Melanocyte of skin (primary cell): Measurements from ENCODE around the gene EFCAB7. TPM values are rescaled to one million over a fixed set of nuclear protein-coding genes. Genes with fewer than 3 reads are reported as not detected.

Experiments used
- small RNA-seq, 2 donors: library from RNA; depleted of rRNA; stranded (forward); fragments of <200 nt; gene quantifications; one replicate each; pipeline ENCODE3, GENCODE V24; 2012
- total RNA-seq, 2 donors: library from RNA; depleted of rRNA; stranded (reverse); fragments of >200 nt; gene quantifications; 2 replicates each; pipeline ENCODE4 v1.2.3, GENCODE V29; 2012

The EFCAB7 gene, protein sequence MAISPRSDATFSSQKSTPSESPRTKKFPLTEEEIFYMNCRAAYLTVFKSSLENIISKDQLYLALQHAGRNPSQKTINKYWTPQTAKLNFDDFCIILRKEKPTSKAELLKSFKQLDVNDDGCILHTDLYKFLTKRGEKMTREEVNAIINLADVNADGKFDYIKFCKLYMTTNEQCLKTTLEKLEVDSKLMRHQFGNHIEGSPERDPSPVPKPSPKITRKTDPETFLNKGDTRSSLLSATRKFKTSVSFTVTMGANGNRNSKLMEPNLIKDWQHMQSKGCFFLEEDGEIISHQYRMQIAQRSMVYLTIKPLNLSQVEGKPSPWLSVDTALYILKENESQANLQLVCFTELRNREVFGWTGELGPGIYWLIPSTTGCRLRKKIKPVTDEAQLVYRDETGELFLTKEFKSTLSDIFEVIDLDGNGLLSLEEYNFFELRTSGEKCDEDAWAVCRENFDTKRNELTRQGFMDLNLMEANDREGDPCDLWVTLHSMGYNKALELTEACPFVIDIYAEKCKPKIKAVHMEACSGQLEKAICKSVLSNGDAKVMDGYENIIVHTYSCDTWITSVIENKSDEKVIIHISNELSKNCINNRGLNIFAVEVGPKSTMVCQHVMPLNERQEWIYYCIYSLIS
- total RNA-seq, result 1 to 10 TPM; 9.0 to 10.0 TPM

DNA sequence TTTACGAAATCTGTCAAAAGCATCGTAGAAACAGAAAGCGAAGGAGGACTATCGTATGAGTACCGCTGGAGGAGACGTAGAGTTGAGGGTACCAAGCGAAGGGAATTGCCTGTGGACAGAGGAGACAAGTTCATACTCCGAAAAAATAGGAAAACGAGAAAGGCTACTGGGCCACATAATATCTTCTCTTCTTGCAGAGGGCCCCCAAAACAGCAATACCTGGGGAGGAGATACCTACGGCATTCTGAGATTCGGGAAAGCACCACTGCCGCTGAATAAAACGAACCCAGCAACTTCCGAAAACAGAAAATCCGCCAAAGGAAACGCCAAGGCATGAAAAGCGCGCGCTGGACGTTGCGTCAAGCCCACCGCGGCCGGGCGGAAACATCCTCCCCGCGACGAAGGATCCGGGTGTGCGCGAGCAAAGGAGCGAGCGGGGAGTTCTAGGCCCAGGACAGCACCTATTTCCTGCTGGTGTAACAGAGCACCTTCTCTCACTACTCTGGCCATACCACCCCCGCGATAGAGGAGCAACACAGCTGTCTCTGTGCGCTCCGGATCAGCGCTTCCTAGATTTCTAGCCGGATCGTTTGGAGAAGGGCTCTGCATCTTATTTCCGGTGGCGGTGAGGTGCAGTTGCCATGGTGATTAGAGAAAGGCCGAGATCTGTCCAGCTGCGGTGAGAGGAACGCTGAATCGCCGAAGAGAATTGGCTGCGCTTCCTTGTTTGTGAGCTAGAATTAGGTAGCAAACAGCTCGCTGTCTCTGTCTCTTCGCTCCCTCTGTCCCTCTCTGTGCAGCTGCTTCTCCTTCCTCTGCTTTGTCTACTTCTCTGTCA, at the start of gene EFCAB7, which contains the start of gene ITGB3BP:
EFCAB7 (plus strand) TSS at position 635 of the 838 bp plus-strand sequence. CDS start 2,048 bp downstream, outside the sequence.
ITGB3BP (minus strand) TSS at position 335 of the 838 bp plus-strand sequence; CDS start at position 243, 92 bp downstream.

DNA sequence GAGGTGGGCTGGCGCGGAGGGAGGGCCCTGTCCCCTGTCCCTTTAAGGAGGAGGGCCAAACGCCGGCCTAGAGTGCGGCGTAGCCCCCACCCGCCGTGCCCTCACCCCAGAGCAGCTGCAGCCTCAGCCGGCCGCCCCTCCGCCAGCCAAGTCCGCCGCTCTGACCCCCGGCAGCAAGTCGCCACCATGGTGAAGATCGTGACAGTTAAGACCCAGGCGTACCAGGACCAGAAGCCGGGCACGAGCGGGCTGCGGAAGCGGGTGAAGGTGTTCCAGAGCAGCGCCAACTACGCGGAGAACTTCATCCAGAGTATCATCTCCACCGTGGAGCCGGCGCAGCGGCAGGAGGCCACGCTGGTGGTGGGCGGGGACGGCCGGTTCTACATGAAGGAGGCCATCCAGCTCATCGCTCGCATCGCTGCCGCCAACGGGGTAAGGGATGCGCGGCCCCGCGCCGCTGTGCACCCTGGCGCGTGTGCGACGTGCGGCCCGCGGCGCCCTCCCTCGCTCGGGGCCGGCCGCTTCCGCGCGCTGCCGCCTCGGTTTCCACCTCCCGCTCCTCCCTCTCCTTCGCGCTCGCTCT, 70.1 kb downstream of the EFCAB7 start, which contains the start of gene PGM1:
PGM1 (plus strand) TSS at position 109 of the 583 bp plus-strand sequence; CDS start at position 187, 78 bp downstream.

Small RNA genes lying within 50 kb of the gene (small RNA-seq; reads per million reads assigned to genes)
- gene RF02105 (0 reads per million in 2 donors), gene RF02106 (0 reads per million in 2 donors), gene RF02107 (0 reads per million in 2 donors), gene RF02108 (0 reads per million in 2 donors), gene RF02109 (0 reads per million in 2 donors), gene RF02110 (0 reads per million in 2 donors), gene RN7SL488P (0 reads per million in 2 donors), gene RNU7-123P (0 reads per million in 2 donors)

Other genes starting within 250 kb of the EFCAB7 start
- 10 to 100 TPM; 15.1 to 16.0 TPM for gene FOXD3, start 201.0 kb upstream of the EFCAB7 start, total RNA-seq
- 10 to 100 TPM; 29.6 to 34.6 TPM for gene ALG6, start 155.9 kb upstream of the EFCAB7 start, total RNA-seq
- gene ITGB3BP, start 300 bp upstream of the EFCAB7 start, total RNA-seq, result 10 to 100 TPM; 33.4 to 39.6 TPM
- gene PGM1, start 69.9 kb downstream of the EFCAB7 start, total RNA-seq, result 10 to 100 TPM; 68.8 to 79.6 TPM